HEK293T (cell line): Measurements from ENCODE around the gene SULT1A1.
"Not testable (repeated sequence)": the region's sequence is repeated elsewhere in the genome, so short reads cannot be mapped to it uniquely, and the experiment has no call there.

Experiments used
- CTCF ChIA-PET: fragments of 350-600 bp; formaldehyde crosslinking; extraction: SDS; loops from one replicate; lab custom pipeline; 2021; ENCODE audit warnings: antibody characterized with exemption, inconsistent platforms; lab: Yijun Ruan, JAX
- POLR2A ChIA-PET: fragments of 350-600 bp; formaldehyde crosslinking; extraction: SDS; loops from one replicate; lab custom pipeline; 2020; ENCODE audit warnings: antibody characterized with exemption, inconsistent platforms; lab: Yijun Ruan, JAX
- DNase-seq: peaks from one replicate; pipeline ENCODE4 v3.0.0; 2012; ENCODE audit warnings: mixed read lengths; ENCODE audit errors: extremely low spot score
- ARNT ChIP-seq: fragments of 450-650 bp; IDR thresholded peaks from 2 replicates; pipeline ENCODE4 v1.6.1; 2017; ENCODE audit warnings: mild to moderate bottlenecking
- BHLHE40 ChIP-seq: fragments of 450-650 bp; IDR thresholded peaks from 2 replicates; pipeline ENCODE4 v1.6.1; 2016; ENCODE audit warnings: mild to moderate bottlenecking, moderate library complexity, borderline replicate concordance
- CTBP1 ChIP-seq: fragments of 450-650 bp; IDR thresholded peaks from 2 replicates; pipeline ENCODE4 v1.6.1; 2016; ENCODE audit warnings: borderline replicate concordance
- ELF4 ChIP-seq: fragments of 450-650 bp; IDR thresholded peaks from 2 replicates; pipeline ENCODE4 v1.6.1; 2017; ENCODE audit warnings: antibody characterized with exemption
- FOXA1 ChIP-seq: fragments of 450-650 bp; IDR thresholded peaks from 2 replicates; pipeline ENCODE4 v1.6.1; 2016; ENCODE audit warnings: mild to moderate bottlenecking
- FOXK2 ChIP-seq: fragments of 450-650 bp; IDR thresholded peaks from 2 replicates; pipeline ENCODE4 v1.6.1; 2016; ENCODE audit warnings: mild to moderate bottlenecking
- FOXM1 ChIP-seq: fragments of 450-650 bp; IDR thresholded peaks from 2 replicates; pipeline ENCODE4 v1.6.1; 2017; ENCODE audit warnings: mild to moderate bottlenecking, borderline replicate concordance
- HDGF ChIP-seq: fragments of 450-650 bp; IDR thresholded peaks from 2 replicates; pipeline ENCODE4 v1.6.1; 2017; ENCODE audit warnings: antibody characterized with exemption, borderline replicate concordance
- L3MBTL2 ChIP-seq: fragments of 450-650 bp; conservative IDR thresholded peaks from 2 replicates; pipeline ENCODE4 v1.6.1; 2016; ENCODE audit warnings: mild to moderate bottlenecking
- LEF1 ChIP-seq: fragments of 450-650 bp; IDR thresholded peaks from 2 replicates; pipeline ENCODE4 v1.6.1; 2017; ENCODE audit warnings: mild to moderate bottlenecking, borderline replicate concordance
- NFRKB ChIP-seq: fragments of 450-650 bp; IDR thresholded peaks from 2 replicates; pipeline ENCODE4 v1.6.1; 2016; ENCODE audit warnings: mild to moderate bottlenecking, moderate library complexity
- SP1 ChIP-seq: fragments of 450-650 bp; IDR thresholded peaks from 2 replicates; pipeline ENCODE4 v1.6.1; 2017
- SUZ12 ChIP-seq: fragments of 450-650 bp; IDR thresholded peaks from 2 replicates; pipeline ENCODE4 v1.6.1; 2016; ENCODE audit warnings: mild to moderate bottlenecking
- TARDBP ChIP-seq: fragments of 450-650 bp; IDR thresholded peaks from 2 replicates; pipeline ENCODE4 v1.6.1; 2016
- ZNF384 ChIP-seq: fragments of 450-650 bp; IDR thresholded peaks from 2 replicates; pipeline ENCODE4 v1.6.1; 2016
- TF ChIP-seq, protein P1 (sequence below): fragments of 450-650 bp; IDR thresholded peaks from 2 replicates; pipeline ENCODE4 v1.6.1; 2016

SULT1A1 gene

DNA sequence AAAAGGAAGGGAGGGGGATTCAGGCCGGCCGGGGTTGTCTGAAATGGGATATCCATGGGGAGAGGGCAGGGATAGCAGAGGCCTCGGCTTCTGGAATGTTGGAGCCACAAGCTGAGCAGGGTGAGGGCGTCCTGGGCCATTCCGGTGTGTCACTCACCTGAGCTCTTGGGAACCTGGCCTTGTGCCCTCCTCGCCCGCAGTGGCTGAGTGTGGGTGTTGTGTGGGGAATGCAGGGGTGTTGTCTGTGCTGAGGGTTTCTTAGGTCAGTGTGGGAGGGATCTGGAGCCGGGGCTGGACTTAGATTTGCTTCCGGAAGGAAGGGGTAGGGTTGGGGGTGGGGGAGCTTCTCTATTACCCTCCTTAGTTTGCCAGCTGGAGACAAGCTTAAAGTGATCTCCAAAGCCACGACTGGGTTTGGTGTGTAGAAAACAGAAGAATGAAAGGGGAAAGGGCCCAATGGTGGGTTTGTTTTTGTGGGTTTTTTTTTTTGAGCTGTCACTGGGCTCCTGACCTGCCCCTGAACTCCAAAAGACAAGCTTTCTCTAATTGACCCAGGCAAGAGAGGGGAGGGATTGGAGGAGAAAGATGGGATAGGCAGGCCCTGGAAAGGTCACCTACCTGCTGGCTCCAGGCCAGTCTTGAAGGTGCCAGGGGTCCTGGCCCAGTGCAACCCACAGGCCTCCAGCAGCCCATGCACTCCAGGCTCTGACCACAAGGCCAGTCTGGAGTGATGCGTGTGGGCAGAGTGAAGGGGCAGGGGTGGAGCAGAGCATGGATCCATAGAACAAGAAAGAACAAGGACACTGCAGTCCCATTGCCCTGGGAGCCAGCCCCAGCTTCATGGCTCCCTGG is 12.8 kb downstream of the SULT1A1 start, which contains the start of gene SULT1A2:
Gene SULT1A2, minus strand, starts transcription at position 211 of the 852 bp plus-strand sequence. CDS start 1,120 bp downstream, outside the sequence.
- no peak for DNase-seq
- TF ChIP-seq BHLHE40 = no peak
- TF ChIP-seq FOXA1 = no peak
- TF ChIP-seq FOXK2 = no peak
- no peak for TF ChIP-seq NFRKB
- TF ChIP-seq LEF1 = no peak
- no peak for TF ChIP-seq HDGF
- TF ChIP-seq TARDBP = no peak
- TF ChIP-seq SP1 = no peak
- no peak for TF ChIP-seq ZNF384
- no peak for TF ChIP-seq ELF4
- TF ChIP-seq ARNT = no peak
- TF ChIP-seq, protein P1, sequence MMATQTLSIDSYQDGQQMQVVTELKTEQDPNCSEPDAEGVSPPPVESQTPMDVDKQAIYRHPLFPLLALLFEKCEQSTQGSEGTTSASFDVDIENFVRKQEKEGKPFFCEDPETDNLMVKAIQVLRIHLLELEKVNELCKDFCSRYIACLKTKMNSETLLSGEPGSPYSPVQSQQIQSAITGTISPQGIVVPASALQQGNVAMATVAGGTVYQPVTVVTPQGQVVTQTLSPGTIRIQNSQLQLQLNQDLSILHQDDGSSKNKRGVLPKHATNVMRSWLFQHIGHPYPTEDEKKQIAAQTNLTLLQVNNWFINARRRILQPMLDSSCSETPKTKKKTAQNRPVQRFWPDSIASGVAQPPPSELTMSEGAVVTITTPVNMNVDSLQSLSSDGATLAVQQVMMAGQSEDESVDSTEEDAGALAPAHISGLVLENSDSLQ = no peak
- no peak for TF ChIP-seq SUZ12
- TF ChIP-seq FOXM1 = no peak
- no peak for TF ChIP-seq L3MBTL2
- ChIA-PET POLR2A (interaction anchor here (0.9 kb wide), 1 partner anchor 13 kb away, joined by 4 read pairs; the partner anchor contains the start of gene SULT1A1), CTCF (interaction anchor here (1.2 kb wide), 1 partner anchor 21 kb away, joined by 3 read pairs; no protein-coding TSS in a partner anchor)

DNA sequence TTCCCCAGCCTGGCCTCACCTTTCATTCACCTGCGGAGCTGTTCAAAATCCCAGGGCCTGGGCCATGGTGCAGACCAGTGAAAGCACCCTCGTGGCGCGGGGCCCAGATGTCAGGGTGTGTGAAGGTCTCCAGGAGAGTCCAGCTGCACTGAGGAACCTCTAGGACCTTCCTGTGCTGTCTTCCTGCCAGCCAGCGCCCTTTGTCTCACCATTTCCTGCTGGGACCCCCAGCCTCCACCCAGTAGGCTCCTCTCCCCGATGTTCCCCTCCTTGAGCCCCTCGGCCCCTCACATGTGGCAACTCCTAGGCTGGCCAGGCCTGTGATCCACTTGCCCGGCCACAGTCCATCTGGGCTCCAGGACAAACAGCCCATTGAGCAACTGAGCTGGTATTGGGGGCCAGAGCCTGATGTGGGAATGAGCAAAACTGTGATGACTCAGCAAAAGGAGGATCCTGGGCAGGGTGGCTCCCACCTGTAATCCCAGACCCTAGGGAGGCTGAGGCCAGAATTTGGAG is 13.7 kb downstream of the SULT1A1 start:
- ChIA-PET CTCF (no interaction called here), POLR2A (no interaction called here)
- no peak for DNase-seq
- no peak for TF ChIP-seq HDGF
- TF ChIP-seq LEF1 = no peak

DNA sequence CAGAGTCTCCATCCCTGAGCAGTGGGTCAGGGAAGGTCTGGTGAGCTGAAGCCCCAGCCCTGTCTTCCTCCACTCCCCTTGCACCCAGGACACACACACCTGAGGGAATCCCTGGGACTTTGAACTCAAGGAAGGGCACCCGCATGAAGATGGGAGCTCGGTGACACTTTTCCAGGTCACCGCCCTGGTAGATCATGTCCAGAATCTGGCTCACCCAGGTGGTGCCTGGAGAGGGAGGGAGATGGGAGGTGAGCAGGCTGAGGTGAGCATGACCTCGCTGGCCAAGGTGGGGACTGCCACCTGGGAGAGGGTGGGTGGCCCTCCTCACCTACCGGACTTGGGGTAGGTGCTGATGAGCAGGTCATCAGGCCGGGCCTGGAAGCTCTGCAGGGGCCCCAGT is 14.4 kb downstream of the SULT1A1 start:
- DNase-seq, POLR2A ChIA-PET: not testable (repeated sequence)
- CTCF ChIA-PET = interaction anchor here (0.8 kb wide), 1 partner anchor 10 kb away, joined by 4 read pairs; no protein-coding TSS in a partner anchor

DNA sequence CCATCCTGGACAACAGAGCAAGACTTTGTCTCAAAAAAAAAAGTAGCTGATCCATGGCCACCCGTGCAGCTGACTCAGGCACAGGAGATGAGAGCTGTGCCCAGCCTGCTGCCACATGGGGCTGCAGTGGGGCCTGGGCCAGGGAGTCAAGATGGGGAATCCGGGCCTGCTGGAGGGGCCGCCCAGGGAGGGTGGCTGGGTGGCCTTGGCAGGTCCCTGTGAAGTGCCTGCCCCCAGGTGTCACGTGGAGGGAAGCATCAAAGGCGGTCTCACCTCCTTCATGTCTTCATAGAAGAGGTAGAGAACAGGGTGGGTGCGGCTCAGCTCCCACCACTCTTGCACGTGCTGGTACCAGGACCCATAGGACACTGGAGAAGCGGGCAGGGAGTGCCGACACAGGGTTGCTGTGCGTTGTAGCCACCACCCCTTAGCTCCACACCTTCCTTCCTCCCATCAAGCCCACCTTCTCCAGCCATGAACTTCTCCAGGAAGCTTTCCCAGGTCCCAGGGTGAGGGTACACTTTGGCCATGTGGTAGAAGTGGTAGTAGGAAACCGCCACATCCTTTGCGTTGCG is 16.8 kb downstream of the SULT1A1 start:
- ChIA-PET POLR2A (interaction anchor here (1.0 kb wide), 1 partner anchor 39 kb away, joined by 5 read pairs; the partner anchor contains the start of gene SGF29), CTCF (no interaction called here)
- no peak for DNase-seq
- TF ChIP-seq TARDBP = no peak
- no peak for TF ChIP-seq ELF4
- TF ChIP-seq HDGF = no peak
- no peak for TF ChIP-seq ARNT
- TF ChIP-seq BHLHE40 = no peak
- TF ChIP-seq, protein P1 = no peak

DNA sequence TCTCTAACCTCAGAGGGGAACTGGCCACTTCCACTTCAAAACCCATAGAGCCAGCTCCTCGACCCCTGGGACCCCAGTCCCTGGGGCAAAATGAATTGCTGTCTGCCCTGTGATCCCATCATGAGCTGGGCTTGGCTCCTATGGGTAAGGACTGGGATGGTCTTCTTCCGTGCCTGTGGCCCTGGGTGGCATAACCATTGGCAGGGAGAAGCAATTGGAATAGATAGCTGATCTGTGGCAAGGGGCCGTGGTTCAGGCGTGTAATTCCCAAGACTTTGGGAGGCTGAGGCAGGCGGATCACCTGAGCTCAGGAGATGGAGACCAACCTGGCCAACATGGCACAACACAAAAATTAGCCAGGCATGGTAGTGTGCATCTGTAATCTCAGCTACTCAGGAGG is 17.3 kb downstream of the SULT1A1 start:
- ChIA-PET POLR2A (interaction anchor here (1.0 kb wide), 1 partner anchor 38 kb away, joined by 5 read pairs; the partner anchor contains the start of gene SGF29), CTCF (no interaction called here)
- no peak for TF ChIP-seq LEF1
- TF ChIP-seq BHLHE40 = no peak
- TF ChIP-seq L3MBTL2 = no peak
- no peak for TF ChIP-seq CTBP1
- no peak for TF ChIP-seq ZNF384
- no peak for DNase-seq

DNA sequence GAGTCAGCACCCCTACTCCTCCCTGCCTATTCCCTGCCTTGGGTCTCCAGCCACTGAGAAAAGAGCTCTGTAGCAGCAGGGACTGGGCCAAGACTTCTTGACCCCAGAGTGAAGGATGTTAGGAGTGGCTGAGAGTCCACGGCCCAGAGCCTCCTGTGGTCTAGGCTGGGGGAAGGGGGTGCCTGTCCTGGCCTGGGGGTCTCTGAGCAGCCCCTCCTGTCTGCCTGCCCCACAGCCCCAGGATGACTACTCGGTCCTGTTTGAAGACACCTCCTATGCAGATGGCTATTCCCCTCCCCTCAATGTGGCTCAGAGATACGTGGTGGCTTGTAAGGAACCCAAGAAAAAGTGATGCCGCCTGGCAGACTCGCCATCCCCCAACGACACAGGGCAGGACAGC is 18.5 kb downstream of the SULT1A1 start:
- no peak for DNase-seq
- TF ChIP-seq SUZ12 (no peak), FOXK2 (no peak), ZNF384 (no peak), NFRKB (no peak), L3MBTL2 (no peak)
- POLR2A ChIA-PET = no interaction called here
- CTCF ChIA-PET = no interaction called here

DNA sequence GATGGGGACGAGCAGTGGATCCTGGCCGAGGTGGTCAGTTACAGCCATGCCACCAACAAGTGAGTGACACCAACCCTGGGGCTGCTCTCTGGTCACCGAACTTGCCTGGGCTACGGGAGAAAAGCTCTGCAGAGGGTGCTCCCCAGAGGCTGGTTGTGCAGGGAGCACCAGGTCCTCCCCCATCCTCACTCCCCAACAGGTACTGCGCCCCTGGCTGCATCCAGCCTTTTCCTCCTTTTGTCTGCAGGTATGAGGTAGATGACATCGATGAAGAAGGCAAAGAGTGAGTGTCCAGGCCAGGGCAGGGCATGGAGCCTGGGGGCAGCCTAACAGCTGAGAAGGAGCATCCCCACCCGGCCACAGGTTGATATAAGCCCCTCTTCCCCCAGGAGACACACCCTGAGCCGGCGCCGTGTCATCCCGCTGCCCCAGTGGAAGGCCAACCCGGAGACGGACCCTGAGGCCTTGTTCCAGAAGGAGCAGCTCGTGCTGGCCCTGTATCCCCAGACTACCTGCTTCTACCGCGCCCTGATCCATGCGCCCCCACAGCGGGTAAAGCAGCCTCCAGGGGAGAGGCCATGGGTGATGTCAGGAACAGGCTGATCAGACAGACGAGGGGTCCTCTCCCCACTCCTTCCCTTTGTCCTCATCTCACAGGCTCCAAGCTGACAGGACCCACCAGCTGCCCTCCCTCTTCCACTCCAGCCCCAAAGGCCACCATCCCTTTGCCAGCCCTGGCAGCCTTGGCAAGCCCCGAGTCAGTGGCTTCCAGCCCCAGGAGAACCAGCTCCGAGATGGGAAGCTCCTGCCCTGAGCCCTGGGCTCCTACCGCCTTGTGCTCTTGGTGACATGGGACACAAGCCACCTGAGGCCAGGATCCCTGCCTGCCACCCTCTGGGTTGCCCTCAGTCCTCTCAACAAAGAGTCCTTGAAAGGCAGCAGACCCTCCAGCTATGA is 19.2 kb downstream of the SULT1A1 start:
- TF ChIP-seq TARDBP (no peak), ARNT (no peak), ZNF384 (no peak), ELF4 (no peak), FOXM1 (no peak), L3MBTL2 (no peak), LEF1 (no peak), BHLHE40 (no peak), NFRKB (no peak), SUZ12 (no peak), FOXK2 (no peak), HDGF (no peak), CTBP1 (no peak), SP1 (no peak), FOXA1 (no peak)
- TF ChIP-seq, protein P1 = no peak
- no peak for DNase-seq
- ChIA-PET POLR2A (no interaction called here), CTCF (interaction anchor here (0.6 kb wide), 1 partner anchor 367 kb away, joined by 3 read pairs; no protein-coding TSS in a partner anchor)
